Skin epidermis (tissue), 12 donors: ENCODE measurements around the gene TCF12.
"Not testable (repeated sequence)": the region's sequence is repeated elsewhere in the genome, so short reads cannot be mapped to it uniquely, and the experiment has no call there.

Experiments
- H3K27ac ChIP-seq, 21 experiments: fragments of 200-600 bp; sonication (generic) in 11 of 21; one replicate each; pipeline ENCODE4 v1.5.0; 2020; ENCODE audit warnings: mild to moderate bottlenecking in 3 of 21, inconsistent platforms in 2 of 21, moderate library complexity in 2 of 21
- H3K4me3 ChIP-seq, 7 experiments: fragments of 200-600 bp; sonication (generic) in 2 of 7; one replicate each; pipeline ENCODE4 v1.5.0; 2020; ENCODE audit warnings: inconsistent platforms in 2 of 7, mild to moderate bottlenecking in 2 of 7, moderate library complexity in 1 of 7

Gene TCF12

GRCh38 chr15:56940388-56940787 is 21.9 kb downstream of the TCF12 start:
- Histone ChIP-seq H3K27ac (no peak overlapping the region), H3K4me3 (no peak overlapping the region)

- H3K4me3 ChIP-seq, result no peak overlapping the region
- H3K27ac ChIP-seq, result no peak overlapping the region
Measured at GRCh38 chr15:56942118-56942517, 23.7 kb downstream of the TCF12 start.

- peak overlapping the region in 1 of 21 experiments; percentile 4 for H3K27ac ChIP-seq
Measured at GRCh38 chr15:56943403-56943802, 25.0 kb downstream of the TCF12 start.

GRCh38 chr15:56944485-56944884 is 26.0 kb downstream of the TCF12 start:
- H3K4me3 ChIP-seq, result no peak overlapping the region
- H3K27ac ChIP-seq, result no peak overlapping the region

More at GRCh38 chr15:56943403-56943802, 25.0 kb downstream of the TCF12 start:
- no peak overlapping the region for H3K4me3 ChIP-seq

- Histone ChIP-seq H3K27ac (no peak overlapping the region), H3K4me3 (no peak overlapping the region)
Measured at GRCh38 chr15:56946150-56946549, 27.7 kb downstream of the TCF12 start.

GRCh38 chr15:56948000-56948763 is 29.7 kb downstream of the TCF12 start:
- no peak overlapping the region for H3K27ac ChIP-seq
- H3K4me3 ChIP-seq, result no peak overlapping the region

- Histone ChIP-seq H3K27ac (no peak overlapping the region), H3K4me3 (no peak overlapping the region)
Measured at GRCh38 chr15:56948764-56949101, 30.3 kb downstream of the TCF12 start.

- Histone ChIP-seq H3K4me3 (no peak overlapping the region), H3K27ac (no peak overlapping the region)
Measured at GRCh38 chr15:56950979-56951378, 32.5 kb downstream of the TCF12 start.

GRCh38 chr15:56953790-56954189 is 35.3 kb downstream of the TCF12 start:
- no peak overlapping the region for H3K27ac ChIP-seq
- H3K4me3 ChIP-seq, result no peak overlapping the region

GRCh38 chr15:56955011-56955410 is 36.6 kb downstream of the TCF12 start:
- not testable (repeated sequence) for H3K4me3 ChIP-seq, H3K27ac ChIP-seq

- H3K27ac ChIP-seq, result no peak overlapping the region
- no peak overlapping the region for H3K4me3 ChIP-seq
Measured at GRCh38 chr15:56956538-56956937, 38.1 kb downstream of the TCF12 start.

GRCh38 chr15:56957812-56958406 is 39.5 kb downstream of the TCF12 start:
- H3K27ac ChIP-seq, result no peak overlapping the region
- no peak overlapping the region for H3K4me3 ChIP-seq

- Histone ChIP-seq H3K4me3 (no peak overlapping the region), H3K27ac (no peak overlapping the region)
Measured at GRCh38 chr15:56959318-56959648, 40.8 kb downstream of the TCF12 start.

GRCh38 chr15:56960116-56960515 is 41.7 kb downstream of the TCF12 start:
- Histone ChIP-seq H3K4me3 (no peak overlapping the region), H3K27ac (no peak overlapping the region)

GRCh38 chr15:56963126-56963525 is 44.7 kb downstream of the TCF12 start:
- Histone ChIP-seq H3K4me3 (no peak overlapping the region), H3K27ac (no peak overlapping the region)

- peak overlapping the region in 3 of 21 experiments; percentile 14 to 32 (median 17) for H3K27ac ChIP-seq
- no peak overlapping the region for H3K4me3 ChIP-seq
Measured at GRCh38 chr15:56963710-56964109, 45.3 kb downstream of the TCF12 start.

GRCh38 chr15:56964182-56964581 is 45.7 kb downstream of the TCF12 start:
- no peak overlapping the region for H3K4me3 ChIP-seq
- peak overlapping the region in 3 of 21 experiments; percentile 14 to 32 (median 17) for H3K27ac ChIP-seq

GRCh38 chr15:56965231-56966013 is 47.0 kb downstream of the TCF12 start:
- H3K27ac ChIP-seq, result no peak overlapping the region
- H3K4me3 ChIP-seq, result no peak overlapping the region

- H3K27ac ChIP-seq, result no peak overlapping the region
- no peak overlapping the region for H3K4me3 ChIP-seq
Measured at GRCh38 chr15:56967336-56967735, 48.9 kb downstream of the TCF12 start.

- H3K27ac ChIP-seq, result no peak overlapping the region
- H3K4me3 ChIP-seq, result no peak overlapping the region
Measured at GRCh38 chr15:56968256-56968655, 49.8 kb downstream of the TCF12 start.

- no peak overlapping the region for H3K4me3 ChIP-seq
- peak overlapping the region in 4 of 21 experiments; percentile 13 to 52 (median 33) for H3K27ac ChIP-seq
Measured at GRCh38 chr15:56968821-56969220, 50.4 kb downstream of the TCF12 start.
